BLaER1 treated with 17β-estradiol and CSF1 and Interleukin-3, amounts not matched to agents 10 nM and 100 nM (cell line): ENCODE results near the gene TECPR2.
A peak's percentile ranks its signal among the peaks of the same experiment; 100 is the strongest.

Experiments
- H3K27ac ChIP-seq, 11 experiments: shearing (Covaris generic); formaldehyde crosslinking; 2 replicates each; pipeline ENCODE4 v1.8.1; 2022
- H3K27me3 ChIP-seq, 11 experiments: shearing (Covaris generic); formaldehyde crosslinking; 2 replicates each; pipeline ENCODE4 v1.8.1; 2022
- H3K36me3 ChIP-seq, 11 experiments: shearing (Covaris generic); formaldehyde crosslinking; 2 replicates each; pipeline ENCODE4 v1.8.1; 2022
- H3K4me1 ChIP-seq, 10 experiments: shearing (Covaris generic); formaldehyde crosslinking; 2 replicates each; pipeline ENCODE4 v1.8.1; 2022
- H3K4me2 ChIP-seq, 11 experiments: shearing (Covaris generic); formaldehyde crosslinking; 2 replicates each; pipeline ENCODE4 v1.8.1; 2022
- H3K4me3 ChIP-seq, 10 experiments: shearing (Covaris generic); formaldehyde crosslinking; 2 replicates each; pipeline ENCODE4 v1.8.1; 2022
- H3K9ac ChIP-seq, 11 experiments: shearing (Covaris generic); formaldehyde crosslinking; 2 replicates each; pipeline ENCODE4 v1.8.1; 2022
- H3K9me3 ChIP-seq, 11 experiments: shearing (Covaris generic); formaldehyde crosslinking; replicated peaks in 1 of 11; 2 replicates each; pipeline ENCODE4 v1.8.1; 2022
- H4K20me1 ChIP-seq, 11 experiments: shearing (Covaris generic); formaldehyde crosslinking; 2 replicates each; pipeline ENCODE4 v1.8.1; 2022
- Cebpa-rat ChIP-seq, 11 experiments: shearing (Covaris generic); IDR thresholded peaks; 2 replicates each; pipeline ENCODE4 v1.8.1; 2022

The TECPR2 gene

DNA sequence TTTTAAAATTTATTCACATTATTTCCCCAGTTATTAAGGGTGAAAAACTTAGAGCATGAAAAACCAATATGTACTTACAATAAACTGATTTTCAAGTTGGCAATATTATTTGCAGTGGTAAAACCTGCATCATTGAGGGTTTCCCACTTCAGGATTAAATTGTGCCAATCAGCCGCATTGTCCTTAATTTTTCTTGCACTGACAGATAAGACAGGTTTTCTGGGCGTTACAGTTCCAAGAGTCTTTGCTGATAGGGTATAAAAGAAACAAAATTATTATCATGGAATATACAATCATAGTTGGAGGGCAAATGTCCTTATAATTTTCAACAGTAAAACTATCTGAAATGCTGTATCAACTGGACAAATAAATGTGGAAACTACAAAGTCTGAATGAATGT lies 3.4 kb upstream of the TECPR2 start:
- Histone ChIP-seq H3K4me1 (peaks cover 18 to 24% (median 22%) of the 10 kb centered on the region in 10 experiments), H3K9ac (no peak overlapping the region), H3K36me3 (peaks cover 45 to 57% (median 46%) of the 10 kb centered on the region in 11 experiments), H3K4me3 (no peak overlapping the region), H3K27ac (no peak overlapping the region), H4K20me1 (no peaks in the 10 kb centered on the region; a peak in 1 of 22 replicates), H3K9me3 (no peaks in the 10 kb centered on the region), H3K27me3 (peaks cover 0 to 9% (median 0%) of the 10 kb centered on the region in 11 experiments; a peak in 1 of 22 replicates), H3K4me2 (no peak overlapping the region)
- TF ChIP-seq Cebpa-rat (IDR thresholded peaks at IDR 0.05), result no peak

DNA sequence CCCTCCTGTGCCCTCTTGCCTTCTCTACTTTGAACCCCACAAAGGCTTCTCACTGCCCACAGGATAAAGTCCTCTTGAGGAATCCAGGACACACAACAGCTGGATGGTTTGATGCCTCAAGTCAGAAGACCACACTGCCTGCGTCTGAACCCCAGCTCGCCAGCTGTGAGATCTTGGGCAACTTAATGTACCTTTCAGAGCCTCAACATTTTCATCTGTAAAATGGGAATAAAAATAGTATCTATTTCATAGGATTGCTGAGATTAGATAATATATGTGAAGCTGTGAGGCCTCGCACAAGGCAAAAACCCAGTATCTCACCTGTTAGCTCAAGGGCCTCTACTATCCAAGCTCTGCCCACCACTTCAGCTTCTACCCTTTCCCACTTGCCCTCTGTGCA lies 2.4 kb upstream of the TECPR2 start:
- Histone ChIP-seq H3K9ac (no peak overlapping the region), H3K4me1 (peaks cover 18 to 28% (median 22%) of the 10 kb centered on the region in 10 experiments), H3K4me3 (no peak overlapping the region), H3K27ac (no peak overlapping the region), H3K4me2 (no peak overlapping the region), H3K27me3 (peaks cover 0 to 17% (median 0%) of the 10 kb centered on the region in 11 experiments; a peak in 2 of 22 replicates), H3K36me3 (peaks cover 34 to 47% (median 36%) of the 10 kb centered on the region in 11 experiments), H4K20me1 (peaks cover 0 to 7% (median 0%) of the 10 kb centered on the region in 11 experiments; a peak in 1 of 22 replicates), H3K9me3 (no peaks in the 10 kb centered on the region)
- TF ChIP-seq Cebpa-rat (IDR thresholded peaks at IDR 0.05), result no peak

DNA sequence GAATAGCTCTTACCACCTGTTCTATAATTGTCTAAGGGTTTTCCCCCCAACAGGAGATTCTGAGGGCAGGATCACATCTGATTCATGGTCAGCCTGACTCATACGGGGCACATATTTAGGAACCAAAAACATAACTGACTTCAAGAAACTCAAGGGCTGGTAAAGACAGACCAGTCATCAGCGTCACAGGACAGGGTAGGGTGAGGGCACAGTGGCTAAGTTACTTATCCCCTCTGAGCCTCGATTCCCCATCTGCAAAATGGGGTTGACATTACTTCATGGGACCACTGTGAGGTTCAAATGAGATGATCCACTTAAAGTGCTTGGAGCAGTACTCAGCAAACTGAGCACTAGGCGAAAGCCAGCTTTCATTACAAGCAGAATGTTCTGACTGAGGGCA lies 657 bp upstream of the TECPR2 start:
- no peaks in the 10 kb centered on the region for H3K9me3 ChIP-seq
- peaks cover 18 to 30% (median 19%) of the 10 kb centered on the region in 11 experiments for H3K36me3 ChIP-seq
- peak overlapping the region; percentile 75 to 99 (median 93) for H3K4me2 ChIP-seq
- peak overlapping the region; percentile 77 to 92 (median 84) for H3K4me3 ChIP-seq
- H3K9ac ChIP-seq, result peak overlapping the region; percentile 80 to 88 (median 87)
- peaks cover 0 to 18% (median 0%) of the 10 kb centered on the region in 11 experiments; a peak in 2 of 22 replicates for H3K27me3 ChIP-seq
- H3K27ac ChIP-seq, result peak overlapping the region; percentile 69 to 85 (median 75)
- no peak for TF ChIP-seq Cebpa-rat (IDR thresholded peaks at IDR 0.05)
- peaks cover 0 to 13% (median 3%) of the 10 kb centered on the region in 11 experiments; a peak in 1 of 22 replicates for H4K20me1 ChIP-seq
- H3K4me1 ChIP-seq, result peaks cover 18 to 28% (median 23%) of the 10 kb centered on the region in 10 experiments

DNA sequence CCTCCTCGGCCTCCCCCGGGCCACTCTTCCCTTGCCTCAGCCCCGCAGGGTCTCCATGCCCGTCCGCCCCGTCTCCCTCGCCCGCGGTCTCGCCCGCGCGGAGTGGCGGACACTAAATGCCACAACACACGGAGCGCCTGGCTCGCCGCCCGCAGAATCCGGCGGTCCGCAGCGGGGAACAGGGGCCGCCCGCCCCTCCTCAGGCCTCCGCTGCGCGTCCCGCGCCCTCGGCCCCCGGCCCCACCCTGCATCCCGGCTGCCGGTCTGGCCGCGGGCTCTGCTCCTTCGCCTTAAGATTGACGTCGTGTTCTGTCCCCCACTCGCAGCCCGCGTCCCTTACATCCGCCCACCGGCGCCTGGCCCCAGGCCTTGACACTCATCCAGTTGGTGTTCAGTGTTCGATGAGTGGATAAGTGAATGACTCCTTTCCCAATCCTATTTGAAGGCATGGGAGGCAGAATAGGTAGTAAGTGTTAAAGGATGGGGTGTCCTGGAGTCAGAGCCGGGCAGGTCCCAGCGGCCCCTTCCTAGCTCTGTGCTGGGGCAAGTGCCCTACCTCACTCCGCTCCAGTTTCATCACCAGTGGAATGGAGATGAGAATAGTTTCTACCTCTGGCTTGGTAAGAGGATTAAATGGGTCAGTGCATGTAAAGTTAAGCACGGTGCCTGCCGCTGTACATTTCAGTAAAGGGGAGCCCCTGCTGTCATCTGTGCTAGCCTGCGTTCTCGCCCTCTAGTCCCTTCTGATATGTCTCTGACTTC lies 622 bp downstream of the TECPR2 start:
- H3K4me3 ChIP-seq, result peak overlapping the region; percentile 77 to 92 (median 84)
- peaks cover 5 to 17% (median 7%) of the 10 kb centered on the region in 11 experiments; a peak in 21 of 22 replicates for H3K36me3 ChIP-seq
- peak overlapping the region; percentile 80 to 88 (median 87) for H3K9ac ChIP-seq
- peak overlapping the region; percentile 63 to 85 (median 75); a peak in 21 of 22 replicates for H3K27ac ChIP-seq
- peaks cover 0 to 22% (median 8%) of the 10 kb centered on the region in 11 experiments; a peak in 5 of 22 replicates for H4K20me1 ChIP-seq
- no peak for TF ChIP-seq Cebpa-rat (IDR thresholded peaks at IDR 0.05)
- H3K4me2 ChIP-seq, result peak overlapping the region; percentile 88 to 99 (median 96)
- H3K4me1 ChIP-seq, result peaks cover 28 to 40% (median 35%) of the 10 kb centered on the region in 10 experiments
- H3K9me3 ChIP-seq, result no peaks in the 10 kb centered on the region
- peaks cover 0 to 18% (median 0%) of the 10 kb centered on the region in 11 experiments; a peak in 2 of 22 replicates for H3K27me3 ChIP-seq

DNA sequence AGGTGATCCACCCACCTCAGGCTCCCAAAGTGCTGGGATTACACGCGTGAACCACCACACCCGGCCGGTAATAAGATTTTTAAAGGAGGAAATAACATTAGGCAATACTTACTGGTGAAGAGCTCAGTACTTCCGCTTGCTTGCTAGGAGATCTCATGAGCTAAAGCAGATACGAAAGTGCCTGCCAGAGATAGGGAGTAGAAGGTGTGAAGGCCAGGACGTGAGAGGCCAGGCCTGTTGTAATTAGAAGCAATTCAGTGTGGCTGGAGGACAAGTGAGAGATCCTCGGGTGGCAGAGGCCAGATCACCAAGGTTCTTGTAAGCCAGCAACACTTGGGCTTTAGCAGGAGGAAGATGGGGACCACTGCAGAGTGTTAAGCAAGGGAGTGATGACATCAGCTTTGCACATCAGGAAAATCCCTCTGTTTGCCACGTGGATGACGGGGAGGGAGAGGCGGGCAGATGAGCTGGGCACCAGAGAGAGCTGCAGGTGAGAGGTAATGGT lies 7.6 kb downstream of the TECPR2 start:
- Histone ChIP-seq H3K27ac (no peak overlapping the region), H4K20me1 (peaks cover 8 to 43% (median 27%) of the 10 kb centered on the region in 11 experiments; a peak in 15 of 22 replicates), H3K9me3 (no peaks in the 10 kb centered on the region), H3K4me3 (no peak overlapping the region), H3K9ac (no peak overlapping the region), H3K36me3 (0 out of 22 replicates have a peak, but pooled peaks cover 0 to 4% (median 0%) of the 10 kb centered on the region in 11 experiments), H3K4me2 (peak overlapping the region in 5 of 11 experiments; percentile 23 to 48 (median 38); a peak in 7 of 22 replicates), H3K27me3 (peaks cover 0 to 10% (median 0%) of the 10 kb centered on the region in 11 experiments; a peak in 4 of 22 replicates), H3K4me1 (peaks cover 11 to 22% (median 15%) of the 10 kb centered on the region in 10 experiments)
- no peak for TF ChIP-seq Cebpa-rat (IDR thresholded peaks at IDR 0.05)

DNA sequence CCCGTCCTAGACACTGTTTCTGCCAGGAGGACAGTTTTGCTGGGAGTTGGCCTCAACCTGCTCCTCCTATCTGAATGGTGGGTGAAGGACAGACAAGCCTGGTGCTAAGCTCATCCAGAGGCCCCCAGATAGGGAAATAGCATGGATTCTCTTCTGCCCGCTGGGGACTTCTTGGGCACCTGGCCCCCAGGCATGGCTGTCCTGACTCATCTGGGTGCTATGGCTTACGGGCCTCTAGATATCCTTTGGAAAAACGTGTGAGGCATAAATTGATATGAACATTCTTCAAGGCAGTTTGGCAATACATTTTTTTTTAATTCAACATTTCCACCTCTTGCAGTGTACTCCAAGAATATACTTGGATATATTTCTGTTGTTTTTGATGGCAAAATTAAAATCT lies 8.6 kb downstream of the TECPR2 start:
- Histone ChIP-seq H3K4me1 (peaks cover 11 to 22% (median 15%) of the 10 kb centered on the region in 10 experiments), H3K4me3 (no peak overlapping the region)

DNA sequence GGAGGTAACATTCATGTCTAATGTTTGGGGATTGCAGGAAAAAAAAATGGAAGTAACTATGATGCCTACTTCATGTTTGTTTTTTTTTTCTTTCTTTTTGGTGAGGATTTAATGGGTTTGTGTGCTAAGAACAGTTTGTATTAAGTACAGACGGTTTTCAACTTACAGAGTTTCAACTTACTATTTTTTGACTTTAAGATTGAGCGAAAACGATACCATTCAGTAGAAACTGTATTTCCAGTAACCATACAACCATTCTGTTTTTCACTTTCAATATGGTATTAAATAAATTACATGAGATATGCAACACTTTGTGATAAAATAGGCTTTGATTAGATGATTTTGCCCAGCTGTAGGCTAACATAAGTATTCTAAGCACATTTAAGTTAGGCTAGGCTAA lies 10.4 kb downstream of the TECPR2 start:
- Histone ChIP-seq H3K9me3 (no peaks in the 10 kb centered on the region), H3K27ac (no peak overlapping the region), H3K4me2 (no peak overlapping the region), H3K4me3 (no peak overlapping the region), H3K36me3 (peaks cover 0 to 25% (median 11%) of the 10 kb centered on the region in 11 experiments; a peak in 11 of 22 replicates), H3K4me1 (peaks cover under 1 to 13% (median 5%) of the 10 kb centered on the region in 10 experiments; a peak in 19 of 20 replicates), H3K27me3 (peaks cover 0 to 9% (median 0%) of the 10 kb centered on the region in 11 experiments; a peak in 4 of 22 replicates), H3K9ac (no peak overlapping the region), H4K20me1 (peaks cover 8 to 40% (median 19%) of the 10 kb centered on the region in 11 experiments; a peak in 15 of 22 replicates)
- TF ChIP-seq Cebpa-rat (IDR thresholded peaks at IDR 0.05), result no peak

More for the DNA sequence above, 8.6 kb downstream of the TECPR2 start:
- peaks cover 0 to 9% (median 0%) of the 10 kb centered on the region in 11 experiments; a peak in 4 of 22 replicates for H3K27me3 ChIP-seq
- H4K20me1 ChIP-seq, result peaks cover 8 to 41% (median 27%) of the 10 kb centered on the region in 11 experiments; a peak in 15 of 22 replicates
- no peak overlapping the region for H3K27ac ChIP-seq
- H3K36me3 ChIP-seq, result peaks cover 0 to 8% (median 0%) of the 10 kb centered on the region in 11 experiments; a peak in 2 of 22 replicates
- H3K9ac ChIP-seq, result no peak overlapping the region
- H3K4me2 ChIP-seq, result no peak overlapping the region
- H3K9me3 ChIP-seq, result no peaks in the 10 kb centered on the region
- no peak for TF ChIP-seq Cebpa-rat (IDR thresholded peaks at IDR 0.05)

DNA sequence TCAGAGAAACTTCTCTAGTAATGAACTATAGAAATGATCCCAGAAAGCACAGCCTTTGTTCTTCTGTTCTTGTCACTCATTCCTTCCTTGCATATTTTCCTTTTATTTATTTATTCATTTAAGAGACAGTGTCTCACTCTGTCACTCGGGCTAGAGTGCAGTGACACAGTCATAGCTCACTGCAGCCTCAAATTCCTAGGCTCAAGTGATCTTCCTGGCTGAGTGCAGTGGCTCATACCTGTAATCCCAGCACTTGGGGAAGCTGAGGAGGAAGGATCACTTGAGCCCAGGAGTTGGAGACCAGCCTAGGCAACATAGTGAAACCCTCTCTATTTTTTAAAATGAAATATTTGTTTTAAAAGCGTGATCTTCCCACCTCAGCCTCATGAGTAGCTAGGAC lies 11.5 kb downstream of the TECPR2 start:
- H4K20me1 ChIP-seq, result peaks cover under 1 to 31% (median 13%) of the 10 kb centered on the region in 11 experiments; a peak in 14 of 22 replicates

More for the DNA sequence above, 11.5 kb downstream of the TECPR2 start:
- Histone ChIP-seq H3K27me3 (peaks cover 0 to under 1% (median 0%) of the 10 kb centered on the region in 11 experiments; a peak in 1 of 22 replicates), H3K4me3 (no peak overlapping the region), H3K9ac (no peak overlapping the region), H3K36me3 (peaks cover 6 to 36% (median 18%) of the 10 kb centered on the region in 11 experiments; a peak in 14 of 22 replicates), H3K27ac (no peak overlapping the region), H3K4me2 (no peak overlapping the region), H3K4me1 (peaks cover 0 to 11% (median 0%) of the 10 kb centered on the region in 10 experiments; a peak in 6 of 20 replicates), H3K9me3 (no peaks in the 10 kb centered on the region)
- no peak for TF ChIP-seq Cebpa-rat (IDR thresholded peaks at IDR 0.05)
